ENCODE results near the gene NADSYN1.
"Not testable (repeated sequence)": the region's sequence is repeated elsewhere in the genome, so short reads cannot be mapped to it uniquely, and the experiment has no call there.

Gene NADSYN1

DNA sequence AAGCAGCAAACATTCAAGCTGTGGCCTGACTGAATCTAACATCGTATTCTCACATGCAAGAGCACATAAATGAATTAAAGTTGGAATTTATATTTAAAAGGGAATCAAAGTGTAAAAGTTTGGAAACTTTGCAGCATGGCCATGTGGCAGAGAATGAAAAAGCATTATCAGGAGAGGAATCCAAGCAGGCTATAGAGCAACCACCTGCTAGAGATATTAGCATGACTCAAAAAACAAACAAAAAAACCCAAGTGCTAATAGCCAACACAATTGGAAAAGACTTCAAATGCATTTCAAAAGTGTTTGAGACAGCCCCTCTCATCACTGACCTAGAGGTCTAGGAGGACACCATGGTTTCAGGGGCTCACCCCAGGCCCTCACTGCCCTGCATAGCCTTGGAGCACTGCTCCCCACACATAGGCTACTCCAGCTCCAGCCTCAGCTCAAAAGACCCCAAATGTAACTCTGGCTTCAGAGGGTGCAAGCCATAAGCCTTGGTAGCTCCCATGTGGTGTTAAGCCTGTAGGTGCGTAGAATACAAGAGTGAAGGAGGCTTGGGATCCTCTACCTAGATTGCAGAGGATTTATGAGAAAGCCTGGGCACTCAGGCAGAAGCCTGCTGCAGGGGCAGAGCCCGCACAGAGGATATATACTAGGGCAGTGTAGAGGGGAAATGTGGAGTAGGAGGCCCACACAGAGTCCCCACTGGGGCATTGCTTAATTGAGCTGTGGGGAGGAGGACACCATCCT lies 72.4 kb downstream of the NADSYN1 start:
- TF ChIP-seq TEAD4 (IDR thresholded peaks at IDR 0.05) = no peak
- no peak for TF ChIP-seq ZBTB7A (IDR thresholded peaks at IDR 0.05; ENCODE audit: low read depth)
- TF ChIP-seq FOXM1 (IDR thresholded peaks at IDR 0.05; ENCODE audit: borderline replicate concordance, low read depth) = no peak
- TF ChIP-seq, protein P1, sequence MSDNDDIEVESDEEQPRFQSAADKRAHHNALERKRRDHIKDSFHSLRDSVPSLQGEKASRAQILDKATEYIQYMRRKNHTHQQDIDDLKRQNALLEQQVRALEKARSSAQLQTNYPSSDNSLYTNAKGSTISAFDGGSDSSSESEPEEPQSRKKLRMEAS (IDR thresholded peaks at IDR 0.05) = no peak
- no peak for TF ChIP-seq EGR1 (IDR thresholded peaks at IDR 0.05)
- no peak for TF ChIP-seq NFIC (IDR thresholded peaks at IDR 0.05)
- no peak for TF ChIP-seq EP300 (IDR thresholded peaks at IDR 0.05; ENCODE audit: borderline replicate concordance)

DNA sequence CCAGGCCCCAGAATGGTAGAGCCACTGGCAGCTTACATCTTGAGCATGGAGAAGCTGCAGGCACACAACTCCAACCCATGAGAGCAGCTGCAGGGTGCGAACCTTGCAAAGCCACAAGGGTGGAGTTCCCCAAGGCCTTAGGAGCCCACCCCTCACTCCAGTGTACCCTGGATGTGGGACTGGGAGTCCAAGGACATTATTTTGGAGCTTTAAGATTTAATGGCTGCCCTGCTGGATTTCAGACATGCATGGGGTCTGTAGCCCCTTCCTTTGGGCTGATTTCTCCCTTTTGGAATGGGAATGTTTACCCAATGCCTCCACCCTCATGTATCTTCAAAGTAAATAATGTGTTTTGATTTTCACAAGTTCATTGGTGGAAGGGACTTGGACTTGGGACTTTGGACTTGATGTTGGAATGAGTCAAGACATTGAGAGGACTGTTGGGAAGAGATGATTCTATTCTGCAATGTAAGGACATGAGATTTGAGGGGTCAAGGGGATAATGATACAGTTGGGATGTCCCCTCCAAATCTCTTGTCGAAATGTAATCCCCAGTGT lies 73.0 kb downstream of the NADSYN1 start:
- no peak for TF ChIP-seq YY1 (IDR thresholded peaks at IDR 0.05; ENCODE audit: low read depth)
- no peak for TF ChIP-seq TCF12 (IDR thresholded peaks at IDR 0.05; ENCODE audit: low read depth)
- TF ChIP-seq, protein P2, sequence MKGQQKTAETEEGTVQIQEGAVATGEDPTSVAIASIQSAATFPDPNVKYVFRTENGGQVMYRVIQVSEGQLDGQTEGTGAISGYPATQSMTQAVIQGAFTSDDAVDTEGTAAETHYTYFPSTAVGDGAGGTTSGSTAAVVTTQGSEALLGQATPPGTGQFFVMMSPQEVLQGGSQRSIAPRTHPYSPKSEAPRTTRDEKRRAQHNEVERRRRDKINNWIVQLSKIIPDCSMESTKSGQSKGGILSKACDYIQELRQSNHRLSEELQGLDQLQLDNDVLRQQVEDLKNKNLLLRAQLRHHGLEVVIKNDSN (IDR thresholded peaks at IDR 0.05) = no peak
- TF ChIP-seq NFIC (IDR thresholded peaks at IDR 0.05) = no peak
- no peak for TF ChIP-seq EP300 (IDR thresholded peaks at IDR 0.05; ENCODE audit: borderline replicate concordance)
- no peak for TF ChIP-seq ZBTB7A (IDR thresholded peaks at IDR 0.05; ENCODE audit: low read depth)
- no peak for TF ChIP-seq RAD21 (IDR thresholded peaks at IDR 0.05; ENCODE audit: low read depth)
- TF ChIP-seq, protein P1 (IDR thresholded peaks at IDR 0.05) = no peak
- TF ChIP-seq FOXM1 (IDR thresholded peaks at IDR 0.05; ENCODE audit: borderline replicate concordance, low read depth) = no peak
- TF ChIP-seq TAF1 (IDR thresholded peaks at IDR 0.05; ENCODE audit: low read depth) = no peak
- TF ChIP-seq, protein P3, sequence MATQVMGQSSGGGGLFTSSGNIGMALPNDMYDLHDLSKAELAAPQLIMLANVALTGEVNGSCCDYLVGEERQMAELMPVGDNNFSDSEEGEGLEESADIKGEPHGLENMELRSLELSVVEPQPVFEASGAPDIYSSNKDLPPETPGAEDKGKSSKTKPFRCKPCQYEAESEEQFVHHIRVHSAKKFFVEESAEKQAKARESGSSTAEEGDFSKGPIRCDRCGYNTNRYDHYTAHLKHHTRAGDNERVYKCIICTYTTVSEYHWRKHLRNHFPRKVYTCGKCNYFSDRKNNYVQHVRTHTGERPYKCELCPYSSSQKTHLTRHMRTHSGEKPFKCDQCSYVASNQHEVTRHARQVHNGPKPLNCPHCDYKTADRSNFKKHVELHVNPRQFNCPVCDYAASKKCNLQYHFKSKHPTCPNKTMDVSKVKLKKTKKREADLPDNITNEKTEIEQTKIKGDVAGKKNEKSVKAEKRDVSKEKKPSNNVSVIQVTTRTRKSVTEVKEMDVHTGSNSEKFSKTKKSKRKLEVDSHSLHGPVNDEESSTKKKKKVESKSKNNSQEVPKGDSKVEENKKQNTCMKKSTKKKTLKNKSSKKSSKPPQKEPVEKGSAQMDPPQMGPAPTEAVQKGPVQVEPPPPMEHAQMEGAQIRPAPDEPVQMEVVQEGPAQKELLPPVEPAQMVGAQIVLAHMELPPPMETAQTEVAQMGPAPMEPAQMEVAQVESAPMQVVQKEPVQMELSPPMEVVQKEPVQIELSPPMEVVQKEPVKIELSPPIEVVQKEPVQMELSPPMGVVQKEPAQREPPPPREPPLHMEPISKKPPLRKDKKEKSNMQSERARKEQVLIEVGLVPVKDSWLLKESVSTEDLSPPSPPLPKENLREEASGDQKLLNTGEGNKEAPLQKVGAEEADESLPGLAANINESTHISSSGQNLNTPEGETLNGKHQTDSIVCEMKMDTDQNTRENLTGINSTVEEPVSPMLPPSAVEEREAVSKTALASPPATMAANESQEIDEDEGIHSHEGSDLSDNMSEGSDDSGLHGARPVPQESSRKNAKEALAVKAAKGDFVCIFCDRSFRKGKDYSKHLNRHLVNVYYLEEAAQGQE (IDR thresholded peaks at IDR 0.05; ENCODE audit: low read depth) = no peak
- no peak for TF ChIP-seq CEBPB (IDR thresholded peaks at IDR 0.05)
- no peak for TF ChIP-seq CREB1 (IDR thresholded peaks at IDR 0.05; ENCODE audit: low read depth)

DNA sequence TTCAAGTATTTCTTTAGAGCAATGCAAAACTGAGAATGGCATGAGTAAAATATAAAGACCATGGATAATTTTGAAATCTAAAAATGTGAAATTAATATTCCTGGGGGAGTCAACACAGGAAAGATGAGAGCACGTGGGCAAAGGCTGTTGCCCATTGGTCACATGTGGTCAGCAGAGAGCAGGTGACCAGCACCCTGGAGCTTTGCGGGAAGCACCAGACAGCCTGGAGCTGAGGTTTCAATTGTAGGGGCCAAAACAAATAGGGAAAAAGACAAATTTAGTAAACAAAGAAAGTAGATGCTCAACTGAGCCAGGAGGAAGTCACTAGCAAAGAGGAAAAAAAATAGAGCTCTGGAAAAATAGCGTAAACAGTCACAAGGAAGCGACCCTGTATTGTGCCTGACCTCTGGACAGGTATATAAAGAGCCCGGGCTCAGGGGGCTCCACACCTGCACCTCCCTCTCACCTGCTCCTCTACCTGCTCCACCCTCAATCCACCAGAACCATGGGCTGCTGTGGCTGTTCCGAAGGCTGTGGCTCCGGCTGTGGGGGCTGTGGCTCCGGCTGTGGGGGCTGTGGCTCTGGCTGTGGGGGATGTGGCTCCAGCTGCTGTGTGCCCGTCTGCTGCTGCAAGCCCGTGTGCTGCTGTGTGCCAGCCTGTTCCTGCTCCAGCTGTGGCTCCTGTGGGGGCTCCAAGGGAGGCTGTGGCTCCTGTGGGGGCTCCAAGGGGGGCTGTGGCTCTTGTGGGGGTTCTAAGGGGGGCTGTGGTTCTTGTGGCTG lies 74.0 kb downstream of the NADSYN1 start, which contains the start of gene KRTAP5-7:
Gene KRTAP5-7 (plus strand): TSS at position 472 of the 780 bp plus-strand sequence. CDS start 34 bp downstream, at position 506.
- TF ChIP-seq TEAD4, NFIC (IDR thresholded peaks at IDR 0.05): not testable (repeated sequence)
- TF ChIP-seq, protein P2 (IDR thresholded peaks at IDR 0.05) = not testable (repeated sequence)

DNA sequence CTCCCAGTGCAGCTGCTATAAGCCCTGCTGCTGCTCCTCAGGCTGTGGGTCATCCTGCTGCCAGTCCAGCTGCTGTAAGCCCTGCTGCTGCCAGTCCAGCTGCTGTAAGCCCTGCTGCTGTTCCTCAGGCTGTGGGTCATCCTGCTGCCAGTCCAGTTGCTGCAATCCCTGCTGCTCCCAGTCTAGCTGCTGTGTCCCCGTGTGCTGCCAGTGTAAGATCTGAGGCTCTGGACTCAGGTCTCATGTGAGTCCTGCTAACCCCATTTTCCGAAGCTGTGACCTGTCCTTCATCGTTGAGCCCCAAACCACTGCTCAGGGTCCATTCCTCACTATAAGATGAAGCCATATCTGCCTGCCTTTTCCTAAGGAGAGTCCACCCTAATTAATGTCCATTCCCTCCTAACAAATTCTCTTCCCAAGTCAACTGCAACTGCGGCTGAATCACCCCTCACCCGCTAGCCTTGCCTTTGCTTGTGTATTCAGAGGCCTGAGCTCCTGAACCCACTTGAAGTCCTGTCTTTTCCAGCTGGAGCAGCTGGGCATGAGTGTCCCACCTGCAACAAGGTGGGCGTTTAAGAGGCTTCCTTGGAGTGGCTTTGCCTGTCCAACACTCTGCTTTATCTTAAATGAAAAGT lies 74.7 kb downstream of the NADSYN1 start:
- TF ChIP-seq, protein P1 (IDR thresholded peaks at IDR 0.05) = no peak
- TF ChIP-seq CREB1 (IDR thresholded peaks at IDR 0.05; ENCODE audit: low read depth) = no peak
- TF ChIP-seq, protein P2 (IDR thresholded peaks at IDR 0.05) = no peak
- no peak for TF ChIP-seq EGR1 (IDR thresholded peaks at IDR 0.05)
- TF ChIP-seq RAD21 (IDR thresholded peaks at IDR 0.05; ENCODE audit: low read depth) = no peak
- TF ChIP-seq, protein P3 (IDR thresholded peaks at IDR 0.05; ENCODE audit: low read depth) = no peak
- TF ChIP-seq NFIC (IDR thresholded peaks at IDR 0.05) = no peak
- no peak for TF ChIP-seq TEAD4 (IDR thresholded peaks at IDR 0.05)
- no peak for TF ChIP-seq ZBTB7A (IDR thresholded peaks at IDR 0.05; ENCODE audit: low read depth)
- TF ChIP-seq FOXM1 (IDR thresholded peaks at IDR 0.05; ENCODE audit: borderline replicate concordance, low read depth) = no peak
- no peak for TF ChIP-seq EP300 (IDR thresholded peaks at IDR 0.05; ENCODE audit: borderline replicate concordance)
- TF ChIP-seq TCF12 (IDR thresholded peaks at IDR 0.05; ENCODE audit: low read depth) = no peak

All from Ishikawa (cell line).